Measurements from ENCODE around the gene RIPK3.

Gene RIPK3

DNA sequence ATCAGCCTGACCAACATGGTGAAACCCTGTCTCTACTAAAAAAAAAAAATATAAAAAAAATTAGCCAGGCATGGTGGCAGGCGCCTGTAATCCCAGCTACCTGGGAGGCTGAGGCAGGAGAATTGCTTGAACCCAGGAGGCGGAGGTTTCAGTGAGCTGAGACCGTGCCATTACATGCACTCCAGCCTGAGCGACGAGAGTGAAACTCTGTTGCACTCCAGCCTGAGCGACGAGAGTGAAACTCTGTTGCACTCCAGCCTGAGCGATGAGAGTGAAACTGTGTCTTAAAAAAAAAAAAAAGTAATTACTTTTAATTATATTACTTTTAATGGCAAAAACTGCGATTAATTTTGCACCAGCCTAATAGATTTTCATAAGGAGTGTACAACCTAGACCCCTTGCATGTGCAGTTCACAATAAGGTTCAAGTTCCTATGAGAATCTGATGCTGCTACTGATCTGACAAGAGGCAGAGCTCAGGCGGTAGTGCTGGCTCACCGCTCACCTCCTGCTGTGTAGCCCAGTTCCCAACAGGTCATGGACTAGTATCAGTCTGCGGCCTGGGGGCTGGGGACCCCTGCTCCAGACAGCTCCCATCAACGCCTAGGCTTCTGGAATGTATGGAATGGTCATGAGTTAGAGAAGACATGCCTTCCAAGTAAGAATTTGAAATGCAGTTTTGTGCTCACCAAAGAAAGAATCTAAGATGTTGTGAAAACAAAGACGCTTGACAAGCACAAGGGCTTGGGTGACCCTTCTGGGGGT is 18.4 kb downstream of the RIPK3 start:
- FAIRE-seq, result no peak

DNA sequence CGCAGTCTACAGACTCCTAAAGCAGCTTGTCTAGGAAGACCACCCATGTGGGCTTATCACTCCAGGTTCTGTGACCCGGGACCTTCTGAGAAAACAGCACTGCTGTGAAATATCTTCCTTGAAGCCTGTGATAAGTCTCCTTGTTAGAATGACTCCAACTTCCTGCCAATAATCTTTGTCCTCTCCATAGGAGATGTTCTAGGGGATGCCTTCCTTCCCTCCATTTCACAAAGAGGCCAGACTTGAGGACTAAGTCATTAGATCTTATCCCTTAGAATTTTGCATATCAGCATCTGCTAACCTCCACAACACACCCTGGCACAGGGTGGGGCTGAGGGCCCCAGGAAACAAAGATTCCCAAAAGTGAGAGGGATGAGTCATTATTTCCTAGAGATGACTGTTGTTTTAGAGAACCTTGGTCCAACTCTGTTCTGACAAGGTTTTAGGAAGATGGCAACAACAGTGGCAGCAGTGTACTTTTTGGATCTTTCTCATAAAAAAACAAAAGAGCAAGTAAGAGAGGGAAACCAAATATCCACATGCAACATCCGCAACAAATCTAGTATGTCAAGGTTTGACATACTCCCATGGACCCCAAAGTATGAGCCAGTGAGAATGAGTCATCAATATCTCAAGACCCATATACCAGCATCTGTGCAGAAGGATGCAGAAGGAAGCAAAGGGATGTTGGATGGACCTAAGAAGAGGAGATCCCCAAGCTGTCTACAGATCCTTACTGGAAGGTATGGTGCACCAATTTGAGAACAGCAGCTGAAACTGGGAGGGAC is 22.5 kb downstream of the RIPK3 start:
- FAIRE-seq, result no peak

- no peak for FAIRE-seq
Observed at GRCh38 chr14:24316597-24316950, 23.2 kb downstream of the RIPK3 start.

DNA sequence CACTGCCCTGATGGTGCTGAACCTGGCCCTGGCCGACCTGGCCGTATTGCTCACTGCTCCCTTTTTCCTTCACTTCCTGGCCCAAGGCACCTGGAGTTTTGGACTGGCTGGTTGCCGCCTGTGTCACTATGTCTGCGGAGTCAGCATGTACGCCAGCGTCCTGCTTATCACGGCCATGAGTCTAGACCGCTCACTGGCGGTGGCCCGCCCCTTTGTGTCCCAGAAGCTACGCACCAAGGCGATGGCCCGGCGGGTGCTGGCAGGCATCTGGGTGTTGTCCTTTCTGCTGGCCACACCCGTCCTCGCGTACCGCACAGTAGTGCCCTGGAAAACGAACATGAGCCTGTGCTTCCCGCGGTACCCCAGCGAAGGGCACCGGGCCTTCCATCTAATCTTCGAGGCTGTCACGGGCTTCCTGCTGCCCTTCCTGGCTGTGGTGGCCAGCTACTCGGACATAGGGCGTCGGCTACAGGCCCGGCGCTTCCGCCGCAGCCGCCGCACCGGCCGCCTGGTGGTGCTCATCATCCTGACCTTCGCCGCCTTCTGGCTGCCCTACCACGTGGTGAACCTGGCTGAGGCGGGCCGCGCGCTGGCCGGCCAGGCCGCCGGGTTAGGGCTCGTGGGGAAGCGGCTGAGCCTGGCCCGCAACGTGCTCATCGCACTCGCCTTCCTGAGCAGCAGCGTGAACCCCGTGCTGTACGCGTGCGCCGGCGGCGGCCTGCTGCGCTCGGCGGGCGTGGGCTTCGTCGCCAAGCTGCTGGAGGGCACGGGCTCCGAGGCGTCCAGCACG is 23.8 kb downstream of the RIPK3 start:
- FAIRE-seq, result no peak

- FAIRE-seq, result no peak
Observed at GRCh38 chr14:24315243-24315806, 24.5 kb downstream of the RIPK3 start.

GRCh38 chr14:24314377-24315193 is 25.2 kb downstream of the RIPK3 start:
- FAIRE-seq, result no peak

DNA sequence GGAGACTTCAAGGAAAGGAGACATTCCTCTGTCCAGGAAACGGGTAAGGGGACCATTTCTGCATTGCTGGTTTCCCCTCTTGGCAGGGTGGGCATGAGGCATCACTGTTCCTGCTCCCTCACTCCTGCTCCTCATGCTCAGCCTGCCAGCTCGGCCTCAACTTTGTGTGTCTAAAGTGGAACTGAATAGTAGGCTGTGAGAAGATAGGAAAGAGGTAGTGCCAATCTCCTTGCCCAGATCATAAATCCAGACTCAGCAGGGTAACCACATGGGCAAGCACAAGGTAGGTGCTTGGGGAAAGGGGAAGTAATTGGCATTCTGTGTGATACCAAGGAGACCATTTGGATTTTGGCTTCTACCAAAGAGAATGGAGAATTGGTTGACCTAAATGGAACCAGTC is 25.9 kb downstream of the RIPK3 start:
- no peak for FAIRE-seq

DNA sequence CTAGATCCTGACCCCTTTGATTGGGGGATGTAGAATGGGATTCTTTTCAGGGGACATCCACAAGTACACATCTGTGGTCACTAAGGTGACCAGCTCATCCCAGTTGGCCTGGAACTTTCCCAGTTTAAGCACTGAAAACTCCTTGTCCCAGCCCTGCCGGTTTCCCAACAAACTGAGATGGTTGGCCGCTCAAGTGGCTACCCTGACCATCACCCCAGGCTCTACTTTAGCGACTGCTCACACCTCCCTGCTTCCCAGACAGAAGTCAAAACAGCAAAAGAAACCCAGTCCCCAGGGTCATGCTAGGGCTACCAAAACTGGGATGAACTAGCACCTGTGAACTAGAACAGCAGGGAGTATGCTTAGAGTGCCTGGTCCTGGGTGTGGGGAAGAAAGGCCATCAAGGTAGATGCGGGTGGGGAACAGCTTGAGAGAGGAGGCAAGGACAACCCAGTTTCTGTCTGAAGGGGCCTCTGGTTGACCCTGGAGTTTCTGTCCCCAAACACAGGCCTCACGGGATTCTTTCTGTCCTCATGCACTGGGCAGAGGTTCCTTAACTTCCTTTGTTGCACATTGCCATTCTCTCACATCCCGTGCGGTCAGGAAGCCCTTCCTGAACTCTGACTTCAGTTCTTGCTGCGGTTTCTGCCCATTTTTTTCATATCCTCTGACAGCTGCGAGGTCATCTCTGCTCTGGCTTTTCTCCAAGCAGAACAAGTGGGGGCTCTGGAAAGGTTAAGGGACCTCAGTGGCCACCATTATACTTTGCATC is 26.9 kb downstream of the RIPK3 start:
- no peak for FAIRE-seq

GRCh38 chr14:24311837-24312615 is 27.8 kb downstream of the RIPK3 start:
- no peak for FAIRE-seq

DNA sequence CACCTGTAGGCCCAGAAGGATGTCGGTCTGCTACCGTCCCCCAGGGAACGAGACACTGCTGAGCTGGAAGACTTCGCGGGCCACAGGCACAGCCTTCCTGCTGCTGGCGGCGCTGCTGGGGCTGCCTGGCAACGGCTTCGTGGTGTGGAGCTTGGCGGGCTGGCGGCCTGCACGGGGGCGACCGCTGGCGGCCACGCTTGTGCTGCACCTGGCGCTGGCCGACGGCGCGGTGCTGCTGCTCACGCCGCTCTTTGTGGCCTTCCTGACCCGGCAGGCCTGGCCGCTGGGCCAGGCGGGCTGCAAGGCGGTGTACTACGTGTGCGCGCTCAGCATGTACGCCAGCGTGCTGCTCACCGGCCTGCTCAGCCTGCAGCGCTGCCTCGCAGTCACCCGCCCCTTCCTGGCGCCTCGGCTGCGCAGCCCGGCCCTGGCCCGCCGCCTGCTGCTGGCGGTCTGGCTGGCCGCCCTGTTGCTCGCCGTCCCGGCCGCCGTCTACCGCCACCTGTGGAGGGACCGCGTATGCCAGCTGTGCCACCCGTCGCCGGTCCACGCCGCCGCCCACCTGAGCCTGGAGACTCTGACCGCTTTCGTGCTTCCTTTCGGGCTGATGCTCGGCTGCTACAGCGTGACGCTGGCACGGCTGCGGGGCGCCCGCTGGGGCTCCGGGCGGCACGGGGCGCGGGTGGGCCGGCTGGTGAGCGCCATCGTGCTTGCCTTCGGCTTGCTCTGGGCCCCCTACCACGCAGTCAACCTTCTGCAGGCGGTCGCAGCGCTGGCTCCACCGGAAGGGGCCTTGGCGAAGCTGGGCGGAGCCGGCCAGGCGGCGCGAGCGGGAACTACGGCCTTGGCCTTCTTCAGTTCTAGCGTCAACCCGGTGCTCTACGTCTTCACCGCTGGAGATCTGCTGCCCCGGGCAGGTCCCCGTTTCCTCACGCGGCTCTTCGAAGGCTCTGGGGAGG is 28.9 kb downstream of the RIPK3 start, which contains the start of gene LTB4R:
Gene LTB4R, plus strand, starts transcription at position 857 of the 959 bp plus-strand sequence. CDS start 4,150 bp downstream, outside the sequence.
- no peak for FAIRE-seq

GRCh38 chr14:24310265-24310645 is 29.5 kb downstream of the RIPK3 start:
- no peak for FAIRE-seq

- FAIRE-seq, result no peak
Observed at GRCh38 chr14:24309538-24310264, 30.1 kb downstream of the RIPK3 start, which contains the start of gene LTB4R2. LTB4R2 (plus strand) TSS chr14:24310140; CDS start chr14:24310665, 525 bp downstream.

- FAIRE-seq, result no peak
Observed at GRCh38 chr14:24308342-24309124, 31.3 kb downstream of the RIPK3 start.

DNA sequence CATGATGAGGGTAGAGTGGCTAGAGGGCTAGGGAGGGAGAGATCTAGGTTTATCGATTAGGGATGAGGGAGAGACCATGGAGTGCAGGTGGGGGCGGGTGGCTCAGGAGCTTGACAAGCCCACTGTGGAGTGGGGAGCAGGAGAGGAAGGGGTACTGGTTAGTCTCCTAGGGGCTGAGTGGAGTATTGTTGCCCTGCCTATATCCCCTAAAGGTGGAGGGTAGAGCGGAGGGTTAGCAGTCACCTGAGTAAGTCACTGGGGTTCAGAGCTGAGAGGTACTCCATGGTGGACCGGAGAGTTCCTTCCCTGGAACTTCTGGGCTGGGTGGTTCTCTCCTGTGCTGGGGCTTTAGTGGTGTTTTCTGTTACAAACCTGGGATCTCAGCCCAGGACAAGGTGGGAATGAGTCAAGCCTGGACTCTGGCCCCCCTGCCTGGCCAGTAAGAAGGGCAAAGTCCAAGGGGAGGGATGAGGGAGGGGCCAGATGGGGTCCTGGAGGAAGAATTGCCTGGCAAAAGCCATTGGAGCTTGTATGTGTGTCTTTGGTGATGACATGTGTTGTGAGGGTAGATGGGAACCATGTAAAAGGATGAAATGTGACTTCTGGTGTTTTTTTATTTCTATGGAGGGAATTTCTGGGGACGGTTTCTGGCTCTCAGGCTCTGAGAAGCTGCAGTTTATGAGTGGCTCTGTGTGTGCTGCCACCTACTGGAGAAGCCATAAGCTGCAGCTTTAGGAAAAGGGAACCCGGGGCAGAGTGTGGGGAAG is 32.0 kb downstream of the RIPK3 start, which contains the start of gene CIDEB:
Gene CIDEB, minus strand, starts transcription at position 403 of the 767 bp plus-strand sequence. Its CDS starts 119 bp downstream, at position 284.
- FAIRE-seq, result peak; percentile 19

DNA sequence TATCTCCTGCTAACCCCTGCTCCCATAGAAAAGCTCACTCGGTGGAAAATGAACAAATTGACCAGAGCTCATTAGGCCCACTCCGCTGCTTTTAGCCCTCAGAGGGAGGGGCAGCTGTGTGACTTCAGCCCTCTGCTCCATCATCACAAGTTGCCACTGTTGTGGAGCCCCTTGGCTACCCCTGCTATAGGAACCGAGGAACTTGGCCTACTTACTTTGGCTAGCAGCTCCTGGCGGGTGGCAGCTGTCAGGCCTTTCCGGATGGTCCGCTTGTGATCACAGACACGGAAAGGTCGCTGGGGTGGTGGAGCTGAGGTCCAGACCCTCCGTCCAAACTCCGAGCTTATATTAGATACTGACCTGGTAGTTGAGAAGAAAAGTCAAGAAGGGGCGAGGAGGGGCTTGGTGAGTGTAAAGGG is 32.6 kb downstream of the RIPK3 start:
- no peak for FAIRE-seq

GRCh38 chr14:24304019-24304387 is 35.8 kb downstream of the RIPK3 start:
- no peak for FAIRE-seq

All from A204.1 (cell line).